Stimulated activated naive CD4-positive, alpha-beta T cell (primary cell): ENCODE measurements around the gene HSBP1L1.

ENCODE experiments used
- DNase-seq, 6 experiments: peaks; one replicate each; lab custom pipeline; 2025; lab: John Stamatoyannopoulos, UW

HSBP1L1 gene

GRCh38 chr18:79945118-79946042 is 19.1 kb upstream of the HSBP1L1 start:
- DNase-seq, result no peak

GRCh38 chr18:79947054-79947755 is 17.2 kb upstream of the HSBP1L1 start:
- DNase-seq, result no peak

GRCh38 chr18:79947881-79948610 is 16.4 kb upstream of the HSBP1L1 start:
- DNase-seq, result no peak

- DNase-seq, result no peak
These were observed 15.6 kb upstream of the HSBP1L1 start for GRCh38 chr18:79948719-79949411.

- no peak for DNase-seq
These were observed 14.6 kb upstream of the HSBP1L1 start for GRCh38 chr18:79949697-79950487.

- DNase-seq, result peak in 2 of 6 experiments; percentile 28 to 50
These were observed 13.7 kb upstream of the HSBP1L1 start for GRCh38 chr18:79950515-79951341.

- peak; percentile 78 to 94 (median 90) for DNase-seq
These were observed 12.6 kb upstream of the HSBP1L1 start, which contains the start of gene SLC66A2 for GRCh38 chr18:79951545-79952455. Gene SLC66A2 (minus strand): TSS chr18:79951653. CDS start chr18:79950926, 727 bp downstream.

- no peak for DNase-seq
These were observed 11.9 kb upstream of the HSBP1L1 start for GRCh38 chr18:79952456-79952995.

- no peak for DNase-seq
These were observed 11.4 kb upstream of the HSBP1L1 start for GRCh38 chr18:79952996-79953559.

GRCh38 chr18:79953971-79954651 is 10.3 kb upstream of the HSBP1L1 start:
- DNase-seq, result no peak

GRCh38 chr18:79954791-79955190 is 9.7 kb upstream of the HSBP1L1 start:
- DNase-seq, result no peak

- DNase-seq, result no peak
These were observed 9.0 kb upstream of the HSBP1L1 start for GRCh38 chr18:79955302-79956075.

GRCh38 chr18:79956276-79956675 is 8.2 kb upstream of the HSBP1L1 start:
- no peak for DNase-seq

GRCh38 chr18:79958981-79959380 is 5.5 kb upstream of the HSBP1L1 start:
- DNase-seq, result no peak

- peak in 2 of 6 experiments; percentile 46 to 58 for DNase-seq
These were observed 4.2 kb upstream of the HSBP1L1 start for GRCh38 chr18:79960161-79960801.

GRCh38 chr18:79960921-79961526 is 3.4 kb upstream of the HSBP1L1 start:
- DNase-seq, result no peak
